HepG2 (cell line): ENCODE data around the gene CNRIP1. TPM values are rescaled to one million over a fixed set of nuclear protein-coding genes. Genes with fewer than 3 reads are reported as not detected.

Source experiments
- ATM ChIP-seq: fragments of 450-650 bp; IDR thresholded peaks from 2 replicates; pipeline ENCODE4 v1.7.1; 2017; ENCODE audit warnings: mild to moderate bottlenecking, borderline replicate concordance
- FUBP1 ChIP-seq: sonication (generic); formaldehyde crosslinking; IDR thresholded peaks from 2 replicates; pipeline ENCODE4 v1.5.1; 2020; ENCODE audit warnings: missing genetic modification reagents, mild to moderate bottlenecking, borderline replicate concordance
- HNF4G ChIP-seq, 2 experiments: sonication (generic) in 1 of 2; formaldehyde crosslinking in 1 of 2; IDR thresholded peaks; 2 replicates each; pipeline versions ENCODE4 v1.4.0 to v1.6.1; 2011 to 2020; ENCODE audit warnings: borderline replicate concordance in 2 of 2, low read depth in 2 of 2, mild to moderate bottlenecking in 2 of 2, low read length in 1 of 2, missing genetic modification reagents in 1 of 2, moderate library complexity in 1 of 2
- KIAA2018 ChIP-seq: sonication (generic); formaldehyde crosslinking; IDR thresholded peaks from 2 replicates; pipeline ENCODE4 v1.5.0; 2020; ENCODE audit warnings: mild to moderate bottlenecking, missing genetic modification reagents, borderline replicate concordance
- LRRFIP1 ChIP-seq: sonication (generic); formaldehyde crosslinking; conservative IDR thresholded peaks from 2 replicates; pipeline ENCODE4 v1.4.0; 2020; ENCODE audit warnings: missing genetic modification reagents
- MEF2D ChIP-seq: sonication (generic); formaldehyde crosslinking; IDR thresholded peaks from 2 replicates; pipeline ENCODE4 v1.5.1; 2020; ENCODE audit warnings: mild to moderate bottlenecking, missing genetic modification reagents
- POLR2A ChIP-seq, 2 experiments: IDR thresholded peaks; 2 replicates each; pipeline ENCODE4 v1.6.1; 2011; ENCODE audit warnings: low read depth in 2 of 2, low read length in 2 of 2, mild to moderate bottlenecking in 1 of 2, moderate library complexity in 1 of 2; ENCODE audit not compliant: insufficient read depth in 1 of 2
- RFX5 ChIP-seq: IDR thresholded peaks from 2 replicates; pipeline ENCODE4 v1.6.1; 2011; ENCODE audit warnings: low read depth, low read length, improper control_type of control experiment
- SIN3A ChIP-seq: IDR thresholded peaks from 2 replicates; pipeline ENCODE4 v1.6.1; 2011; ENCODE audit warnings: low read depth, mild to moderate bottlenecking, control low read depth, low read length, borderline replicate concordance
- SIN3B ChIP-seq: fragments of 150-350 bp; IDR thresholded peaks from 2 replicates; pipeline ENCODE4 v1.6.1; 2014; ENCODE audit warnings: low read length
- SMYD3 ChIP-seq: sonication (generic); formaldehyde crosslinking; IDR thresholded peaks from 2 replicates; pipeline ENCODE4 v1.8.1; 2023; ENCODE audit warnings: mild to moderate bottlenecking, missing genetic modification reagents
- STAT5B ChIP-seq: sonication (generic); formaldehyde crosslinking; IDR thresholded peaks from 2 replicates; pipeline ENCODE4 v1.4.0; 2020; ENCODE audit warnings: missing genetic modification reagents
- ZNF138 ChIP-seq: sonication (generic); formaldehyde crosslinking; IDR thresholded peaks from 2 replicates; pipeline ENCODE4 v1.5.0; 2020; ENCODE audit warnings: mild to moderate bottlenecking, low read depth, missing genetic modification reagents
- ZNF432 ChIP-seq: sonication (generic); formaldehyde crosslinking; IDR thresholded peaks from 2 replicates; pipeline ENCODE4 v1.5.0; 2020; ENCODE audit warnings: missing genetic modification reagents, mild to moderate bottlenecking, borderline replicate concordance
- polyA plus RNA-seq, 8 experiments: library from polyadenylated mRNA; depleted of rRNA in 3 of 8; stranded (reverse) in 7 of 8; unstranded in 1 of 8; fragments of >200 nt; fragmentation: Illumina TruSeq in 4 of 8; extraction: Trizol in 4 of 8; gene quantifications; 2 replicates each; pipeline versions ENCODE4 v1.2.1 to v1.2.3, GENCODE V29; 2011 to 2016; ENCODE audit warnings: low read depth in 4 of 8, missing spikeins in 1 of 8, mixed read lengths in 1 of 8; ENCODE audit not compliant: insufficient read depth in 1 of 8
- total RNA-seq, 5 experiments: library from RNA; depleted of rRNA; stranded (reverse); fragments of >200 nt; fragmentation: Illumina TruSeq; extraction: Trizol; gene quantifications; 2 replicates each; pipeline ENCODE4 v1.2.3, GENCODE V29; 2016; ENCODE audit warnings: low read depth in 1 of 5

Gene CNRIP1
- total and polyA plus RNA-seq, 2 of the 13 experiments (the other 11 are each of a cell fraction or from before 2014, with no cell fraction given): not detected

GRCh38 chr2:68252400-68253218 lies 67.1 kb downstream of the CNRIP1 start, which contains the start of gene PPP3R1 (continued):
- peak; percentile 68; the same call in 1 of the 2 replicates for TF ChIP-seq SIN3A
- no peak for TF ChIP-seq ATM
- TF ChIP-seq RFX5: no peak
- no peak for TF ChIP-seq FUBP1 (CRISPR knock-in tag)
- no peak for TF ChIP-seq SMYD3 (CRISPR knock-in tag)
- TF ChIP-seq ZNF138: peak; percentile 85
- TF ChIP-seq MEF2D (CRISPR knock-in tag): peak; percentile 83; the same call in 1 of the 2 replicates
- no peak for TF ChIP-seq LRRFIP1 (CRISPR knock-in tag)
- no peak for TF ChIP-seq SIN3B
- peak; percentile 93 to 94 for TF ChIP-seq POLR2A (IDR thresholded peaks at IDR 0.05; ENCODE audit: insufficient read depth in 1 of 2, low read depth in 2 of 2, low read length in 2 of 2)
- peak; percentile 13; the same call in 1 of the 2 replicates for TF ChIP-seq HNF4G (IDR thresholded peaks at IDR 0.05; ENCODE audit: borderline replicate concordance, low read depth, low read length)
- TF ChIP-seq HNF4G (CRISPR knock-in tag; IDR thresholded peaks at IDR 0.05; ENCODE audit: borderline replicate concordance, low read depth): peak; percentile 50; the same call in 1 of the 2 replicates
- 0 out of 2 replicates have a peak, but pooled peaks have one; percentile 26 for TF ChIP-seq STAT5B (CRISPR knock-in tag)
- no peak for TF ChIP-seq ZNF432 (CRISPR knock-in tag)
- peak; percentile 79; the same call in 1 of the 2 replicates for TF ChIP-seq KIAA2018 (CRISPR knock-in tag)
